Left renal pelvis (tissue), 4 donors: Measurements from ENCODE around the gene PSMB3. TPM values are rescaled to one million over a fixed set of nuclear protein-coding genes. Genes with fewer than 3 reads are reported as not detected.

ENCODE experiments used
- DNase-seq, 4 donors: peaks; one replicate each; pipeline ENCODE4 v3.0.0-alpha.2; 2013; ENCODE audit warnings: low read depth in 4 of 4, low spot score in 3 of 4
- polyA plus RNA-seq, 4 donors: library from polyadenylated mRNA; unstranded; fragments of 120-200 nt; gene quantifications; one replicate each; pipeline ENCODE4 v1.2.1, GENCODE V29; 2013; ENCODE audit not compliant: insufficient read length in 4 of 4

The PSMB3 gene
- polyA plus RNA-seq, 4 donors, result 77.4 to 124 (median 113) TPM

- DNase-seq, result no peak
Measured at GRCh38 chr17:38732376-38733281, 19.9 kb upstream of the PSMB3 start.

- DNase-seq, result no peak
Measured at GRCh38 chr17:38733282-38733981, 19.1 kb upstream of the PSMB3 start.

GRCh38 chr17:38733982-38734973, 18.3 kb upstream of the PSMB3 start:
- no peak for DNase-seq

- DNase-seq, result no peak
Measured at GRCh38 chr17:38735161-38735997, 17.2 kb upstream of the PSMB3 start.

- DNase-seq, result no peak
Measured at GRCh38 chr17:38738007-38738662, 14.4 kb upstream of the PSMB3 start.

- DNase-seq, result no peak
Measured at GRCh38 chr17:38738686-38739085, 13.9 kb upstream of the PSMB3 start.

GRCh38 chr17:38739305-38739704, 13.2 kb upstream of the PSMB3 start:
- DNase-seq, result no peak

GRCh38 chr17:38740044-38740443, 12.5 kb upstream of the PSMB3 start:
- no peak for DNase-seq

- DNase-seq, result no peak
Measured at GRCh38 chr17:38740806-38741205, 11.7 kb upstream of the PSMB3 start.

- DNase-seq, result no peak
Measured at GRCh38 chr17:38741461-38741860, 11.1 kb upstream of the PSMB3 start.

- no peak for DNase-seq
Measured at GRCh38 chr17:38741921-38742410, 10.6 kb upstream of the PSMB3 start.

GRCh38 chr17:38742411-38743308, 9.9 kb upstream of the PSMB3 start:
- DNase-seq, result no peak

GRCh38 chr17:38743556-38744171, 8.9 kb upstream of the PSMB3 start:
- no peak for DNase-seq

GRCh38 chr17:38745545-38745944, 7.0 kb upstream of the PSMB3 start:
- no peak for DNase-seq

GRCh38 chr17:38746004-38746848, 6.3 kb upstream of the PSMB3 start:
- no peak for DNase-seq

- DNase-seq, result no peak
Measured at GRCh38 chr17:38746849-38747462, 5.6 kb upstream of the PSMB3 start.
